ENCODE measurements around the gene PRKAB1. TPM values are rescaled to one million over a fixed set of nuclear protein-coding genes. Genes with fewer than 3 reads are reported as not detected.
"Not testable (repeated sequence)": the region's sequence is repeated elsewhere in the genome, so short reads cannot be mapped to it uniquely, and the experiment has no call there.

Gene PRKAB1, protein sequence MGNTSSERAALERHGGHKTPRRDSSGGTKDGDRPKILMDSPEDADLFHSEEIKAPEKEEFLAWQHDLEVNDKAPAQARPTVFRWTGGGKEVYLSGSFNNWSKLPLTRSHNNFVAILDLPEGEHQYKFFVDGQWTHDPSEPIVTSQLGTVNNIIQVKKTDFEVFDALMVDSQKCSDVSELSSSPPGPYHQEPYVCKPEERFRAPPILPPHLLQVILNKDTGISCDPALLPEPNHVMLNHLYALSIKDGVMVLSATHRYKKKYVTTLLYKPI
- total RNA-seq (2014; rRNA removed; shearing (Covaris generic)) (26.3 and 31.0 TPM in 2 replicates), polyA plus RNA-seq (2016; fragmentation: Nextera tagmentation; extraction: Ambion mirVana) (13.1 and 16.3 TPM in 2 replicates)
- long read RNA-seq, transcript PRKAB1-201 (7 exons, 2,610 nt): major isoform, 26 of 31 reads
- long read RNA-seq, partial matches to known transcripts: 2 of 31 reads
- long read RNA-seq, other reads (novel, unspliced or antisense): 2 of 31 reads

DNA sequence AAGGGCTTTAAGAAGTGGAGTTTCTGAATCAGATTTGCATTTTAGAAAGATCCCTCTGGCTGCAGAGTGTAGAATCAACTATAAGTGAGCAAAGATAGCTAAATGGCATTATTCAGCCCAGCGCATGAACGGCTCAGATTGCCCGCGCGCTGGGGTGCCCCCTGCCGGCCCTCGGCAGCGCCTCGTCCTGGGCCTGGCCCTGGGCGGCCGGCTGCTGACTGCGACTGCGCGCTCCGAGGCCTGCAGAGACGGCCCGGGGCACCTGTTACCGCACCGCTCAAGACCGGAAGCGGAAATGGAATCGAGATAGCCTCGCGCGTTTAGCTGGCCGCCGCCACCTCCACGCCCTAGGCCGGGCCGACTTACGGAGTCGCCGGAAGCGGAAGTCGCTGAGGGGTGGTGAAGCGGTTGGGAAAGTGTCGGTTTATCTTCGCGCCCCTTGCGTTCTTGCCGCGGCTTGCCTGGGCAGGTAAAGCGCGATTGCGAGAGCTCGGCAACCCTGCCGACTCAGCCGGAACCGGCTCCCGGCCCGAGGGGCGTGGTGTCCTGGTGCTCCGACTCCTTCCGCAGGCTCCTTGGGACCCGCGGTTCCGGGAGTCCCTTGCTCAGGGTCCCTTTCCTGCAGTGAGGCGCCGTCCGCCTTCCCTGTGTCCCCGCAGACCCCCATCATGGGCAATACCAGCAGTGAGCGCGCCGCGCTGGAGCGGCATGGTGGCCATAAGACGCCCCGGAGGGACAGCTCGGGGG lies at the start of gene PRKAB1:
PRKAB1 (plus strand) TSS at position 557 of the 747 bp plus-strand sequence; CDS start at position 669, 112 bp downstream.
- H3K9me3 Mint-ChIP-seq: no peaks in the 10 kb centered on the region
- Histone ChIP-seq H2AFZ (peak within 1 kb of the TSS; percentile 98), H3K27ac (ENCODE audit: low read depth) (peak within 1 kb of the TSS; percentile 99), H3K36me3 (ENCODE audit: insufficient read depth) (peaks cover 20% of the 10 kb centered on the region), H3K27me3 (ENCODE audit: insufficient read depth) (no peaks in the 10 kb centered on the region), H3K79me2 (replicated peaks; ENCODE audit: insufficient read depth) (peaks cover 37% of the 10 kb centered on the region), H3K4me2 (peak within 1 kb of the TSS; percentile 99), H3K4me1 (ENCODE audit: insufficient read depth) (no peaks in the 10 kb centered on the region; the same call in 1 of the 2 replicates), H3F3A (replicated peaks; ENCODE audit: low read depth) (peaks cover 4% of the 10 kb centered on the region), H3K4me3 (peak within 1 kb of the TSS; percentile 96), H3K9me2 (ENCODE audit: insufficient read depth) (no peaks in the 10 kb centered on the region), H4K20me1 (replicated peaks; ENCODE audit: insufficient read depth) (peaks cover 19% of the 10 kb centered on the region; the same call in 1 of the 2 replicates)
- TF ChIP-seq ZNF114 (CRISPR knock-in tag; IDR thresholded peaks at IDR 0.05): no peak
- TF ChIP-seq EZH2 (IDR thresholded peaks at IDR 0.05; ENCODE audit: low read depth, unreplicated experiment): no peak
- TF ChIP-seq EZH2phosphoT487 (IDR thresholded peaks at IDR 0.05; ENCODE audit: unreplicated experiment): no peak
- peak; percentile 55 for TF ChIP-seq CREB1 (CRISPR knock-in tag; IDR thresholded peaks at IDR 0.05; ENCODE audit: low read depth)
- TF ChIP-seq, protein P1, sequence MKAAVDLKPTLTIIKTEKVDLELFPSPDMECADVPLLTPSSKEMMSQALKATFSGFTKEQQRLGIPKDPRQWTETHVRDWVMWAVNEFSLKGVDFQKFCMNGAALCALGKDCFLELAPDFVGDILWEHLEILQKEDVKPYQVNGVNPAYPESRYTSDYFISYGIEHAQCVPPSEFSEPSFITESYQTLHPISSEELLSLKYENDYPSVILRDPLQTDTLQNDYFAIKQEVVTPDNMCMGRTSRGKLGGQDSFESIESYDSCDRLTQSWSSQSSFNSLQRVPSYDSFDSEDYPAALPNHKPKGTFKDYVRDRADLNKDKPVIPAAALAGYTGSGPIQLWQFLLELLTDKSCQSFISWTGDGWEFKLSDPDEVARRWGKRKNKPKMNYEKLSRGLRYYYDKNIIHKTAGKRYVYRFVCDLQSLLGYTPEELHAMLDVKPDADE (IDR thresholded peaks at IDR 0.05): peak; percentile 84
- peak; percentile 78 for TF ChIP-seq POLR2AphosphoS5 (IDR thresholded peaks at IDR 0.05; ENCODE audit: low read depth)
- peak; percentile 71 to 80 for TF ChIP-seq CTCF (conservative IDR thresholded peaks at IDR 0.05; ENCODE audit: low read depth in 2 of 2)
- TF ChIP-seq STAT1 (IDR thresholded peaks at IDR 0.05; ENCODE audit: unreplicated experiment): no peak
- H3K4me1 Mint-ChIP-seq: peaks cover 10% of the 10 kb centered on the region
- DNase-seq (ENCODE audit: low spot score) (peak; percentile 99), ATAC-seq (peak; percentile 98)
- H3K36me3 Mint-ChIP-seq (ENCODE audit: low read depth): peaks cover 34% of the 10 kb centered on the region
- peaks cover 3% of the 10 kb centered on the region for H3K27me3 Mint-ChIP-seq (ENCODE audit: insufficient read depth, low read depth, poor library complexity)
- H3K27ac Mint-ChIP-seq: peak within 1 kb of the TSS; percentile 93
- H3K4me3 Mint-ChIP-seq: peak within 1 kb of the TSS; percentile 97

DNA sequence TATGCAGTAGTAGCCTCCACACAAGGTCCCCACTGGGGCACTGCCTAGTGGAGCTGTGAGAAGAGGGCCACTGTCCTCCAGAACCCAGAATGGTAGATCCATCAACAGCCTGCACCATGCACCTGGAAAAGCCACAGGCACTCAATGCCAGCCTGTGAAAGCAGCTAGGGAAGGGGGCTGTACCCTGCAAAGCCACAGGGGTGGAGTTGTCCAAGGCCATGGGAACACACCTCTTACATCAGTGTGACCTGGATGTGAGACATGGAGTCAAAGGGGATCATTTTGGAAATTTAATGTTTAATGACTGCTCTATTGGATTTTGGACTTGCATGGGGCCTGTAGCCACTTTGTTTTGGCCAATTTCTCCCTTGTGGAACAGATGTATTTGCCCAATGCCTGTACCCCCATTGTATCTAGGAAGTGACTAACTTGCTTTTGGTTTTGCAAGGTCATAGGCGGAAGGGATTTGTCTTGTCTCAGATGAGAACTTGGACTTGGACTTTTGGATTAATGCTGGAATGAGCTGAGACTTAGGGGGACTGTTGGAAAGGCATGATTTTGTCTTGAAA lies 49.5 kb upstream of the PRKAB1 start:
- not testable (repeated sequence) for DNase-seq (ENCODE audit: low spot score); H4K20me1 ChIP-seq (replicated peaks; ENCODE audit: insufficient read depth); H3K4me1 ChIP-seq (ENCODE audit: insufficient read depth); ATAC-seq; H2AFZ ChIP-seq; H3K4me1 Mint-ChIP-seq; H3K27me3 Mint-ChIP-seq (ENCODE audit: insufficient read depth, low read depth, poor library complexity); H3K27me3 ChIP-seq (ENCODE audit: insufficient read depth); H3K4me3 ChIP-seq; H3K4me2 ChIP-seq; H3K36me3 ChIP-seq (ENCODE audit: insufficient read depth); H3K4me3 Mint-ChIP-seq; H3F3A ChIP-seq (replicated peaks; ENCODE audit: low read depth); H3K79me2 ChIP-seq (replicated peaks; ENCODE audit: insufficient read depth); H3K27ac Mint-ChIP-seq; H3K9me2 ChIP-seq (ENCODE audit: insufficient read depth); H3K27ac ChIP-seq (ENCODE audit: low read depth)
- Mint-ChIP-seq H3K9me3 (peaks cover 23% of the 10 kb centered on the region), H3K36me3 (ENCODE audit: low read depth) (peaks cover 13% of the 10 kb centered on the region; the same call in 2 of the 3 replicates)

Data from GM23338 (cell line).